H1 (cell line): Measurements from ENCODE around the gene MGST3. TPM values are rescaled to one million over a fixed set of nuclear protein-coding genes. Genes with fewer than 3 reads are reported as not detected.

Experiments used
- CTCF ChIA-PET: fragments of 300-600 bp; sonication (Branson Sonifier 250); formaldehyde crosslinking; loops from one replicate; lab custom pipeline; 2021; ENCODE audit not compliant: partially characterized antibody; lab: Charles Lee
- POLR2A ChIA-PET: fragments of 300-600 bp; sonication (Branson Sonifier 250); formaldehyde crosslinking; loops from one replicate; lab custom pipeline; 2021; ENCODE audit warnings: inconsistent platforms; ENCODE audit not compliant: partially characterized antibody; lab: Charles Lee
- DNase-seq, 2 experiments: peaks; one replicate each; pipeline versions ENCODE4 v3.0.0 to v3.0.0-alpha.2; 2010 to 2022; ENCODE audit warnings: low spot score in 2 of 2, low read depth in 1 of 2, mixed read lengths in 1 of 2
- FAIRE-seq: peaks from 2 replicates; lab custom pipeline; 2011; peaks lifted over from hg19 to GRCh38; lab: Jason Lieb, UNC
- H2AFZ ChIP-seq: 2 replicates; pipeline ENCODE4 v1.8.1; 2012; ENCODE audit warnings: low read length, inconsistent platforms
- H2AK5ac ChIP-seq: 2 replicates; pipeline ENCODE4 v1.6.1; 2013; ENCODE audit warnings: low read depth, low read length
- H2BK120ac ChIP-seq: replicated peaks from 2 replicates; pipeline ENCODE3; 2013; ENCODE audit warnings: low read depth, low read length, inconsistent platforms
- H2BK12ac ChIP-seq: 2 replicates; pipeline ENCODE4 v1.6.1; 2013; ENCODE audit warnings: low read depth, low read length
- H2BK15ac ChIP-seq: 2 replicates; pipeline ENCODE4 v1.6.1; 2013; ENCODE audit warnings: low read length
- H2BK20ac ChIP-seq: 2 replicates; pipeline ENCODE4 v1.6.1; 2013; ENCODE audit warnings: low read length
- H2BK5ac ChIP-seq: 2 replicates; pipeline ENCODE4 v1.6.1; 2013; ENCODE audit warnings: low read depth, low read length
- H3K14ac ChIP-seq: 2 replicates; pipeline ENCODE4 v1.6.1; 2013; ENCODE audit warnings: inconsistent platforms; ENCODE audit not compliant: insufficient read length
- H3K18ac ChIP-seq: 2 replicates; pipeline ENCODE4 v1.6.1; 2013; ENCODE audit warnings: low read length; ENCODE audit errors: extremely low read depth
- H3K23ac ChIP-seq: 2 replicates; pipeline ENCODE4 v1.6.1; 2013; ENCODE audit warnings: inconsistent platforms; ENCODE audit not compliant: insufficient read length
- H3K23me2 ChIP-seq: 2 replicates; pipeline ENCODE4 v1.6.1; 2013; ENCODE audit warnings: low read depth, low read length
- H3K27ac ChIP-seq: 2 replicates; pipeline ENCODE4 v1.6.1; 2011; ENCODE audit warnings: low read depth, low read length, inconsistent platforms
- H3K27me3 ChIP-seq, 4 experiments: replicated peaks in 1 of 4; 1 replicate in 1 of 4; 2 replicates in 3 of 4; pipeline versions ENCODE4 v1.6.1 to v1.8.1; 2011 to 2013; ENCODE audit warnings: low read length in 3 of 4, mild to moderate bottlenecking in 3 of 4, inconsistent platforms in 2 of 4, mixed read lengths in 2 of 4, moderate library complexity in 1 of 4; ENCODE audit not compliant: control insufficient read depth in 3 of 4, insufficient read depth in 3 of 4; ENCODE audit errors: extremely low read depth in 1 of 4
- H3K36me3 ChIP-seq, 4 experiments: 2 replicates each; pipeline versions ENCODE4 v1.6.1 to v1.8.1; 2011 to 2013; ENCODE audit warnings: mild to moderate bottlenecking in 4 of 4, low read length in 3 of 4, moderate library complexity in 2 of 4, control low read depth in 1 of 4, inconsistent platforms in 1 of 4; ENCODE audit not compliant: insufficient read depth in 4 of 4, control insufficient read depth in 2 of 4
- H3K4ac ChIP-seq: replicated peaks from 2 replicates; pipeline ENCODE3; 2013; ENCODE audit warnings: low read length, low read depth, mixed read lengths, inconsistent platforms; ENCODE audit not compliant: insufficient read length
- H3K4me1 ChIP-seq, 4 experiments: replicated peaks in 1 of 4; 1 replicate in 1 of 4; 2 replicates in 3 of 4; pipeline versions ENCODE4 v1.6.1 to v1.8.1; 2011 to 2013; ENCODE audit warnings: low read length in 3 of 4, inconsistent platforms in 2 of 4, mixed read lengths in 1 of 4; ENCODE audit not compliant: insufficient read depth in 4 of 4, control insufficient read depth in 3 of 4
- H3K4me2 ChIP-seq, 2 experiments: 2 replicates each; pipeline versions ENCODE4 v1.6.1 to v1.8.1; 2011 to 2013; ENCODE audit warnings: low read depth in 2 of 2, low read length in 2 of 2, control low read depth in 1 of 2, inconsistent platforms in 1 of 2, mild to moderate bottlenecking in 1 of 2; ENCODE audit not compliant: insufficient read depth in 1 of 2
- H3K4me3 ChIP-seq, 4 experiments: fragments of 200-600, 300-600 bp in 1 of 4; sonication (generic), shearing (Covaris generic), sonication (Bioruptor Twin) in 1 of 4; 2 replicates each; pipeline versions ENCODE4 v1.5.1 to v1.8.1; 2011 to 2016; ENCODE audit warnings: low read length in 4 of 4, low read depth in 3 of 4, control low read depth in 2 of 4, inconsistent platforms in 2 of 4, mild to moderate bottlenecking in 2 of 4, mixed read lengths in 1 of 4, moderate library complexity in 1 of 4; ENCODE audit not compliant: insufficient read depth in 2 of 4; ENCODE audit errors: extremely low read depth in 1 of 4
- H3K56ac ChIP-seq: replicated peaks from 2 replicates; pipeline ENCODE3; 2013; ENCODE audit warnings: low read depth, mild to moderate bottlenecking, mixed read lengths, low read length, inconsistent platforms; ENCODE audit not compliant: insufficient read length
- H3K79me1 ChIP-seq: 2 replicates; pipeline ENCODE4 v1.6.1; 2013; ENCODE audit warnings: low read depth, low read length, control low read depth
- H3K79me2 ChIP-seq, 2 experiments: 2 replicates each; pipeline versions ENCODE4 v1.6.1 to v1.8.1; 2012 to 2013; ENCODE audit warnings: low read length in 2 of 2, mild to moderate bottlenecking in 2 of 2, inconsistent platforms in 1 of 2; ENCODE audit not compliant: insufficient read depth in 2 of 2, control insufficient read depth in 1 of 2
- H3K9ac ChIP-seq, 4 experiments: replicated peaks in 1 of 4; 1 replicate in 1 of 4; 2 replicates in 3 of 4; pipeline versions ENCODE4 v1.6.1 to v1.8.1; 2011 to 2013; ENCODE audit warnings: low read depth in 3 of 4, low read length in 3 of 4, control low read depth in 2 of 4, mild to moderate bottlenecking in 2 of 4, moderate library complexity in 2 of 4, inconsistent platforms in 1 of 4; ENCODE audit errors: extremely low read depth in 1 of 4
- H3K9me3 ChIP-seq, 2 experiments: 2 replicates each; pipeline versions ENCODE4 v1.6.1 to v1.8.1; 2012 to 2013; ENCODE audit warnings: mild to moderate bottlenecking in 2 of 2, moderate library complexity in 2 of 2, control low read depth in 1 of 2, inconsistent platforms in 1 of 2, low read depth in 1 of 2, low read length in 1 of 2, mixed read lengths in 1 of 2; ENCODE audit not compliant: insufficient read depth in 2 of 2
- H4K20me1 ChIP-seq, 2 experiments: replicated peaks in 1 of 2; 2 replicates each; pipeline versions ENCODE3 to v1.8.1; 2011 to 2013; ENCODE audit warnings: inconsistent platforms in 2 of 2, low read length in 2 of 2, mild to moderate bottlenecking in 1 of 2; ENCODE audit not compliant: insufficient read depth in 2 of 2, control insufficient read depth in 1 of 2
- H4K5ac ChIP-seq: 2 replicates; pipeline ENCODE4 v1.6.1; 2013; ENCODE audit warnings: low read length, low read depth, mixed read lengths, inconsistent platforms; ENCODE audit not compliant: insufficient read length
- H4K8ac ChIP-seq: 2 replicates; pipeline ENCODE4 v1.8.0; 2013; ENCODE audit warnings: mild to moderate bottlenecking, moderate library complexity, low read length, inconsistent platforms; ENCODE audit not compliant: insufficient read depth; ENCODE audit errors: extremely low read depth
- H4K91ac ChIP-seq: replicated peaks from 2 replicates; pipeline ENCODE3; 2013; ENCODE audit warnings: low read length, mixed read lengths, inconsistent platforms; ENCODE audit not compliant: insufficient read length
- CBX8 ChIP-seq: fragments of 300-800, 300-1000 bp; sonication (generic); IDR thresholded peaks from 2 replicates; pipeline ENCODE4 v1.7.1; 2016; ENCODE audit warnings: low read depth, low read length, borderline replicate concordance
- CREB1 ChIP-seq: IDR thresholded peaks from 2 replicates; pipeline ENCODE4 v1.6.1; 2012; ENCODE audit warnings: inconsistent platforms
- RFX5 ChIP-seq: IDR thresholded peaks from 2 replicates; pipeline ENCODE4 v1.6.1; 2011; ENCODE audit warnings: low read depth, low read length, improper control_type of control experiment, borderline replicate concordance
- SUZ12 ChIP-seq: fragments of 200-600 bp; sonication (generic); IDR thresholded peaks from 2 replicates; pipeline ENCODE4 v1.6.1; 2012; ENCODE audit warnings: mild to moderate bottlenecking, inconsistent platforms, low read length, moderate library complexity, mixed read lengths
- WGBS, 2 experiments: shearing (Covaris generic) in 1 of 2; methylation state at CpG; one replicate each; pipeline versions ENCODE4 v1.1.6 to v1.1.7; 2013 to 2015; ENCODE audit warnings: low lambda C conversion rate in 2 of 2, mixed read lengths in 2 of 2, inconsistent platforms in 1 of 2, low coverage in 1 of 2, missing lambda C conversion rate in 1 of 2; ENCODE audit not compliant: insufficient replicate concordance in 2 of 2, insufficient coverage in 1 of 2, insufficient read length in 1 of 2; ENCODE audit errors: extremely low coverage in 1 of 2, missing lambda C conversion rate in 1 of 2; 5-methylcytosine and 5-hydroxymethylcytosine counted together
- polyA plus RNA-seq, 7 experiments: library from polyadenylated mRNA; depleted of rRNA in 3 of 7; stranded (reverse) in 5 of 7; unstranded in 2 of 7; fragments of >200 nt in 5 of 7; fragments of 200-250 nt in 2 of 7; gene quantifications; 1 replicate in 5 of 7; 2 replicates in 1 of 7; 4 replicates in 1 of 7; pipeline versions ENCODE4 v1.2.1 to v1.2.3, GENCODE V29; 2011 to 2013; ENCODE audit warnings: missing spikeins in 2 of 7, mixed read lengths in 2 of 7
- total RNA-seq: library from RNA; stranded (reverse); fragmentation: NEBNext Ultra II Directional; extraction: Animal tissue kit (Norgen Biotek cat#: 25700); gene quantifications from 2 replicates; pipeline ENCODE4 v1.2.1, GENCODE V29; 2021

MGST3 gene
- total and polyA plus RNA-seq, 2 of the 8 experiments (the other 6 are each of a cell fraction or from before 2014, with no cell fraction given), result 124 to 257 TPM

DNA sequence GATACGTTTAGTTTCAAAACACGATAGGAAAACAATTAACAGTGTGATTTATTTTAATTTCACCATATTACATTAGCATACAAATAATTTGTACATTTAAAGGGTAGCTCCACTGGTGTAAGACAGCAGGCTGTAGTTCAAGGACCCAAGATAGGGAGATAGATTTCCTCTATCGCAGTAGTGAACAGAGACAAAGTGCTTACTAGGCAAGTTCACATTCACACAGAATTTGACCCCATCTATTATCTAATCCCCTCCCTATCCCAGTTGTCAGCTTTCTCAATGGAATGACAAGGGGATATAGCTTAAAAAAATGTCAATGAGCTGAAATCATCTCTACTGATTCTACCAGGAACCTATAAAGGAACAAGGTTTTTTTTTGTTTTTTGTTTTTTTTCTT, 31.2 kb downstream of the MGST3 start:
- H3K36me3 ChIP-seq, result peaks cover 3 to 46% (median 21%) of the 10 kb centered on the region in 4 experiments
- no peaks in the 10 kb centered on the region; a peak in 1 of 7 replicates for H3K4me1 ChIP-seq
- no peak overlapping the region for H2BK12ac ChIP-seq
- H2BK5ac ChIP-seq, result no peak overlapping the region
- no peak overlapping the region for H3K23ac ChIP-seq
- no peak overlapping the region for H3K18ac ChIP-seq
- no peak overlapping the region for H2AK5ac ChIP-seq
- H3K27ac ChIP-seq, result no peak overlapping the region
- H3K9me3 ChIP-seq, result no peaks in the 10 kb centered on the region
- H4K8ac ChIP-seq, result no peak overlapping the region
- H2BK120ac ChIP-seq, result no peak overlapping the region
- H2AFZ ChIP-seq, result no peak overlapping the region
- no peak overlapping the region for H3K4me3 ChIP-seq
- H3K56ac ChIP-seq, result no peak overlapping the region
- H4K20me1 ChIP-seq, result peaks cover 0 to 3% of the 10 kb centered on the region in 2 experiments
- no peak overlapping the region for H2BK15ac ChIP-seq
- no peak for FAIRE-seq
- H4K5ac ChIP-seq, result no peak overlapping the region
- no peaks in the 10 kb centered on the region for H3K23me2 ChIP-seq
- TF ChIP-seq RFX5, result no peak
- TF ChIP-seq CREB1, result no peak
- TF ChIP-seq SUZ12, result no peak
- TF ChIP-seq CBX8, result no peak
- no peaks in the 10 kb centered on the region for H3K79me2 ChIP-seq
- H3K9ac ChIP-seq, result no peak overlapping the region
- H2BK20ac ChIP-seq, result no peak overlapping the region
- H3K14ac ChIP-seq, result no peak overlapping the region
- no peaks in the 10 kb centered on the region for H3K27me3 ChIP-seq
- CTCF ChIA-PET, result interaction anchor here (0.9 to 1.8 kb wide), 4 partner anchors 24 to 269 kb away, joined by 3 to 9 read pairs (median 4); no protein-coding TSS in a partner anchor
- POLR2A ChIA-PET, result no interaction called here
- 95% methylated on average over 3 of the region's 3 CpGs; no CpG with 5 or more reads in 1 of the 2 experiments for WGBS, 2 experiments
- no peak overlapping the region for H3K4me2 ChIP-seq
- no peak overlapping the region for H4K91ac ChIP-seq
- no peak for DNase-seq
- H3K4ac ChIP-seq, result no peak overlapping the region
- no peaks in the 10 kb centered on the region for H3K79me1 ChIP-seq
